HepG2 (cell line): ENCODE measurements around the gene GOT1. TPM values are rescaled to one million over a fixed set of nuclear protein-coding genes. Genes with fewer than 3 reads are reported as not detected.

Experiments used
- ATF7-NPFF ChIP-seq: sonication (generic); formaldehyde crosslinking; IDR thresholded peaks from 2 replicates; pipeline ENCODE4 v1.8.1; 2023; ENCODE audit warnings: mild to moderate bottlenecking, low read depth, missing genetic modification reagents, moderate library complexity
- FOXO1 ChIP-seq: sonication (generic); formaldehyde crosslinking; IDR thresholded peaks from 2 replicates; pipeline ENCODE4 v1.4.0; 2020; ENCODE audit warnings: missing genetic modification reagents
- GFI1 ChIP-seq: sonication (generic); formaldehyde crosslinking; IDR thresholded peaks from 2 replicates; pipeline ENCODE4 v1.5.0; 2020; ENCODE audit warnings: missing genetic modification reagents, mild to moderate bottlenecking, borderline replicate concordance
- HDAC1 ChIP-seq: sonication (generic); formaldehyde crosslinking; IDR thresholded peaks from 2 replicates; pipeline ENCODE4 v1.5.1; 2020; ENCODE audit warnings: mild to moderate bottlenecking, missing genetic modification reagents
- MED1 ChIP-seq: sonication (generic); formaldehyde crosslinking; IDR thresholded peaks from 2 replicates; pipeline ENCODE4 v1.4.0; 2020; ENCODE audit warnings: missing genetic modification reagents
- MEIS2 ChIP-seq: sonication (generic); formaldehyde crosslinking; IDR thresholded peaks from 2 replicates; pipeline ENCODE4 v1.9.0; 2021; ENCODE audit warnings: mild to moderate bottlenecking, missing genetic modification reagents
- NR2F6 ChIP-seq, 2 experiments: IDR thresholded peaks; 2 replicates each; pipeline ENCODE4 v1.6.1; 2016; ENCODE audit warnings: antibody characterized with exemption in 1 of 2, mild to moderate bottlenecking in 1 of 2
- RAD21 ChIP-seq: fragments of 450-650 bp; formaldehyde crosslinking; IDR thresholded peaks from 2 replicates; pipeline ENCODE4 v1.5.0; 2020; ENCODE audit warnings: mild to moderate bottlenecking
- RBM22 ChIP-seq: fragments of 200-400 bp; formaldehyde crosslinking; optimal IDR thresholded peaks from 2 replicates; pipeline ENCODE3; 2017; ENCODE audit warnings: mild to moderate bottlenecking, low read length, moderate library complexity
- RXRB ChIP-seq: IDR thresholded peaks from 2 replicates; pipeline ENCODE4 v1.6.1; 2016; ENCODE audit warnings: borderline replicate concordance, missing genetic modification reagents, missing compliant biosample characterization
- SAP130 ChIP-seq: IDR thresholded peaks from 2 replicates; pipeline ENCODE4 v1.6.1; 2016; ENCODE audit warnings: low read depth
- SOX13 ChIP-seq, 3 experiments: fragments of 450-650 bp in 1 of 3; sonication (generic) in 1 of 3; formaldehyde crosslinking in 1 of 3; IDR thresholded peaks in 2 of 3; conservative IDR thresholded peaks in 1 of 3; 2 replicates each; pipeline versions ENCODE4 v1.5.0 to v1.6.1; 2016 to 2020; ENCODE audit warnings: antibody characterized with exemption in 1 of 3, mild to moderate bottlenecking in 1 of 3, missing compliant biosample characterization in 1 of 3, missing genetic modification reagents in 1 of 3, moderate library complexity in 1 of 3
- SOX5 ChIP-seq: IDR thresholded peaks from 2 replicates; pipeline ENCODE4 v1.6.1; 2016; ENCODE audit warnings: borderline replicate concordance
- TBX2 ChIP-seq: sonication (generic); formaldehyde crosslinking; IDR thresholded peaks from 2 replicates; pipeline ENCODE4 v1.5.0; 2020; ENCODE audit warnings: missing genetic modification reagents, mild to moderate bottlenecking, borderline replicate concordance
- TFAP4 ChIP-seq: sonication (generic); IDR thresholded peaks from 2 replicates; pipeline ENCODE4 v1.6.1; 2016; ENCODE audit warnings: low read depth, borderline replicate concordance
- ZHX2 ChIP-seq, 2 experiments: sonication (generic) in 1 of 2; formaldehyde crosslinking in 1 of 2; IDR thresholded peaks; 2 replicates each; pipeline versions ENCODE4 v1.6.1 to v1.9.0; 2014 to 2022; ENCODE audit warnings: antibody characterized with exemption in 1 of 2, borderline replicate concordance in 1 of 2, inconsistent platforms in 1 of 2, low read depth in 1 of 2, missing genetic modification reagents in 1 of 2
- ZNF331 ChIP-seq: sonication (generic); formaldehyde crosslinking; IDR thresholded peaks from 2 replicates; pipeline ENCODE4 v1.4.0; 2020; ENCODE audit warnings: missing genetic modification reagents
- ZNF672 ChIP-seq: sonication (generic); formaldehyde crosslinking; IDR thresholded peaks from 2 replicates; pipeline ENCODE4 v1.8.1; 2022; ENCODE audit warnings: missing genetic modification reagents
- ZNF772 ChIP-seq: sonication (generic); formaldehyde crosslinking; IDR thresholded peaks from 2 replicates; pipeline ENCODE4 v1.5.0; 2020; ENCODE audit warnings: mild to moderate bottlenecking, missing genetic modification reagents
- polyA plus RNA-seq, 8 experiments: library from polyadenylated mRNA; depleted of rRNA in 3 of 8; stranded (reverse) in 7 of 8; unstranded in 1 of 8; fragments of >200 nt; fragmentation: Illumina TruSeq in 4 of 8; extraction: Trizol in 4 of 8; gene quantifications; 2 replicates each; pipeline versions ENCODE4 v1.2.1 to v1.2.3, GENCODE V29; 2011 to 2016; ENCODE audit warnings: low read depth in 4 of 8, missing spikeins in 1 of 8, mixed read lengths in 1 of 8; ENCODE audit not compliant: insufficient read depth in 1 of 8
- total RNA-seq, 5 experiments: library from RNA; depleted of rRNA; stranded (reverse); fragments of >200 nt; fragmentation: Illumina TruSeq; extraction: Trizol; gene quantifications; 2 replicates each; pipeline ENCODE4 v1.2.3, GENCODE V29; 2016; ENCODE audit warnings: low read depth in 1 of 5

The GOT1 gene
- total and polyA plus RNA-seq, 2 of the 13 experiments (the other 11 are each of a cell fraction or from before 2014, with no cell fraction given): 81.2 to 102 TPM

GRCh38 chr10:99412099-99412498 is 18.3 kb downstream of the GOT1 start (continued):
- TF ChIP-seq ZHX2 (IDR thresholded peaks at IDR 0.05; ENCODE audit: low read depth) (no peak), ZHX2 (CRISPR knock-in tag; IDR thresholded peaks at IDR 0.05; ENCODE audit: borderline replicate concordance) (no peak), MED1 (peak; percentile 80), FOXO1 (CRISPR knock-in tag) (0 out of 2 replicates have a peak, but pooled peaks have one; percentile 21), ZNF772 (CRISPR knock-in tag) (no peak), SOX13 (IDR thresholded peaks at IDR 0.05) (no peak), SOX13 (CRISPR knock-in tag; conservative IDR thresholded peaks at IDR 0.05 in 1 of 2, IDR thresholded peaks at IDR 0.05 in 1 of 2) (peak in 1 of 2 experiments; percentile 28; a peak in 1 of 4 replicates), RAD21 (peak; percentile 28; the same call in 1 of the 2 replicates), SOX5 (CRISPR knock-in tag) (0 out of 2 replicates have a peak, but pooled peaks have one; percentile 7), GFI1 (CRISPR knock-in tag) (no peak), TFAP4 (peak; percentile 52; the same call in 1 of the 2 replicates), MEIS2 (CRISPR knock-in tag) (peak; percentile 67), TBX2 (CRISPR knock-in tag) (peak; percentile 52), ATF7-NPFF (CRISPR knock-in tag) (no peak), RXRB (CRISPR knock-in tag) (peak; percentile 98), HDAC1 (CRISPR knock-in tag) (peak; percentile 42; the same call in 1 of the 2 replicates), RBM22 (peak; percentile 18), ZNF331 (CRISPR knock-in tag) (peak; percentile 47; the same call in 1 of the 2 replicates), ZNF672 (CRISPR knock-in tag) (no peak), NR2F6 (IDR thresholded peaks at IDR 0.05) (peak; percentile 33; the same call in 1 of the 2 replicates), NR2F6 (CRISPR knock-in tag; IDR thresholded peaks at IDR 0.05) (0 out of 2 replicates have a peak, but pooled peaks have one; percentile 9), SAP130 (CRISPR knock-in tag) (peak; percentile 74)
